Left renal cortex interstitium (tissue), 4 donors: ENCODE data around the gene CRTAP. TPM values are rescaled to one million over a fixed set of nuclear protein-coding genes. Genes with fewer than 3 reads are reported as not detected.
"Not testable (repeated sequence)": the region's sequence is repeated elsewhere in the genome, so short reads cannot be mapped to it uniquely, and the experiment has no call there.

Source experiments
- DNase-seq, 4 donors: peaks; one replicate each; pipeline ENCODE4 v3.0.0-alpha.2; 2013; ENCODE audit warnings: low read depth in 4 of 4, low spot score in 2 of 4, missing footprints in 1 of 4
- polyA plus RNA-seq, 4 donors: library from polyadenylated mRNA; unstranded; fragments of 120-200 nt; gene quantifications; one replicate each; pipeline ENCODE4 v1.2.1, GENCODE V29; 2013; ENCODE audit not compliant: insufficient read length in 4 of 4

The CRTAP gene
- polyA plus RNA-seq, 4 donors = 149 to 192 (median 184) TPM

- DNase-seq = no peak
These were observed 59.3 kb downstream of the CRTAP start for GRCh38 chr3:33173103-33173502.

GRCh38 chr3:33173672-33174071, 59.9 kb downstream of the CRTAP start:
- no peak for DNase-seq

- no peak for DNase-seq
These were observed 60.3 kb downstream of the CRTAP start for GRCh38 chr3:33174095-33174494.

GRCh38 chr3:33174711-33175414, 61.0 kb downstream of the CRTAP start:
- DNase-seq = peak in 1 of 4 donors; percentile 8

DNA sequence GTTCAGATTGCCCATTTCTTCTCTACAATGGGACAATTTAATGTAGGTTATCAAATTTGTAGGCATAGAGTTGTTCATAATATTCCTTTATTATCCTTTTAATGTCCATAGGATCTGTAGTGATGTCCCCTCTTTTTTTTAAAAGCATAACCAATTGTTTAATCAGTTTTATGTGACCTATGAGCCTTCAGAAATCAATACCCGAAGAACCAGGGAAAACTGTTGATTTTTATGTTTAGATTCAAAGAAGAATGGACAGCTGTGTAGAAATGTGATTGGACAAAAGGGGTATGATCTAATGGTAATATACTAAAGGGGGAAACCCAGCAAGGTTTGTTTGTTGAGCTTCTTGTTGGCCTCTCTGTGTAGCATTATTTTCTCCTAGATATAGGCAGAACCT, 65.3 kb downstream of the CRTAP start:
- no peak for DNase-seq

- no peak for DNase-seq
These were observed 67.4 kb downstream of the CRTAP start for GRCh38 chr3:33181229-33181628.

- not testable (repeated sequence) for DNase-seq
These were observed 67.8 kb downstream of the CRTAP start for GRCh38 chr3:33181641-33182040.

DNA sequence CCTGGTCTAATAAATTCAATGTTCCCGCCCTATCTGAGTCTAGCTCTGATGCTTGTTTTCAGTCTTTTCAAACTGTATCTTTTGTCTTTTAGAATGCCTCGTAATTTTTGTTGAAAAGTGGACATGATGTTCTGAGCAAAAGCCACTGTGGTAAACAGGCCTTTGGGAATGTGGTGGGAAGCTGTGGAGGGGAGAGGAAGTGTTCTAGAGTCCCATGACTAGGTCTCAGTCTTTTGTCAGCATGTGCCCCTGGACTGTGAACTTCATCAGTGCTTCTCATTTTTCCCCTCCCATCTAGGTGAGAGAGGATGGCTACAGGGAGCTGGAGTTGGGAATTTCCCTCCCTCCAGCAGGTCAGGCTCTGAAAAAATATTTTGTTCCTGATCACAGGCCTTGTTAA, 71.0 kb downstream of the CRTAP start:
- DNase-seq = no peak

DNA sequence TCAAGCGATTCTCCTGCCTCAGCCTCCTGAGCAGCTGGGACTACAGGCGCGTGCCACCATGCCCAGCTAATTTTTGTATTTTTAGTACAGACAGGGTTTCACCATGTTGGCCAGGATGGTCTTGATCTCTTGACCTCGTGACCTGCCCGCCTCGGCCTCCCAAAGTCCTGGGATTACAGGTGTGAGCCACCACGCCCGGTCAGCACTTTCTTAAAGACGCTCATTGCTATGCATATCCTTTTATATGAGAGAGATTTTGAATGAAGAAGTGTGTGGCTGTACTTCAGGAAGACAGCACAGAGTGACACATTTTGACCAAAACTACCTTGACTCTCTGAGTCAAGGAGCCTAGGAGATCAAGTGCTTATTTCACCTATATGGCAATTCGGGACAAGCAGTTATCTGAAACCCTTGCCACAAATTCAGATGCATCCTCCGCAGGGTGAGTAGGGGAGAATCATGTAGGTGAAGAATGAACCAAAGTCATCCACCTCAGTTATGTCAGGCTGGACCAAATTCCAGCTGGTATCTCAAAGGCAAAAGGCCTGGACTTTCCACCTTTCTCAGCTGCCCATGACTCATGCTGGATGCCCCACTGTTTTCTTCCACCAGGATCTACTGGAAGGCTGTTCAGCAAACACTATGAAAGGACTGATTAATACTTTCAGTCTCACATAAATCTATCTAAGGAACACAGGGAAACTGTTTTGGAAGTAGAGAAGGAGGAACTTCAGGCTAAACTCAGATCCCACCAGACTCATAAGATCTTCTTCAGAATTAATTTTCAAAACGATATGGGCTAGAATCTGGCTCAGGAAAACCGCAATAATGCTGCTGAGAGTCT, 72.9 kb downstream of the CRTAP start:
- no peak for DNase-seq

DNA sequence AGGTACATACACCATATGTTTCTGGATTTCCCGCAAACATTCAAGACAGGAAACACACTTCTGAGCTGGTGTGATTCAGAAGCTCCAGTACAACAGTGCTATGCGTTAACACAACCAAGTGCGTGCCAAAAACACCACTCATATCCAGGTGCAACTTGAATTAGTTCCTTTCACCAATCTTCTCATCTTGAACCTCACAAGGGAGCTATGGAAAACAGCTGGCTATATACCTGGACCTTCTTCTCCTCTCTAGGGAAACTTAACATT, 73.5 kb downstream of the CRTAP start:
- DNase-seq = no peak

DNA sequence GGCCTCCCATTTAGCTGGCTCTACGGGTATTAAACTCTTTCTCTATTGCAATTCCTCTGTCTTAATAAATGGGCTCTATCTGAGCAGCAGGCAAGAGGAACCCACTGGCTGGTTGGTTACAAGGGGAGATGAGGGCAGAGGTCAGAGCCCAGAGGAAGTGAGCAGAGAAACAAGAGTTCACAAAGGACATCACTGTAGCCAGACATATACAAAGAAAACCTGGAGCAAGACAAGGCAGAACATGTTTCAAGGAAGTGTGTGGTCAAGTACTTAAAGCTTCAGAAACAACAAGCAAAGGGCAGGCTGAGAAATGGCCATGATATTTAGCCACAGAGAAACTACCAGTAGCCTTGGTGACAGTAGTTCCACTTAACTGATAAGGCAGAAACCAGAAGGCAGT, 80.5 kb downstream of the CRTAP start:
- no peak for DNase-seq

- no peak for DNase-seq
These were observed 82.7 kb downstream of the CRTAP start for GRCh38 chr3:33196538-33196937.

Other genes starting within 250 kb of the CRTAP start
- under 1 TPM; 0.19 to 0.35 (median 0.26) TPM for gene CCR4, start 162.4 kb upstream of the CRTAP start, polyA plus RNA-seq
- 100 to 1,000 TPM in 1 of 4 donors, 10 to 100 TPM in 3; 92.5 to 104 (median 98.2) TPM for gene GLB1, start 16.9 kb upstream of the CRTAP start, polyA plus RNA-seq
- gene TMPPE, start 16.9 kb upstream of the CRTAP start, polyA plus RNA-seq = 1 to 10 TPM; 1.5 to 2.5 (median 2.0) TPM
- gene SUSD5, start 104.8 kb downstream of the CRTAP start, polyA plus RNA-seq = 1 to 10 TPM; 4.2 to 6.2 (median 4.6) TPM
- 10 to 100 TPM; 26.0 to 33.3 (median 28.5) TPM for gene FBXL2, start 163.4 kb downstream of the CRTAP start, polyA plus RNA-seq